ENCODE measurements around the gene CENPT.

GRCh38 chr16:67878846-67879245 lies 31.4 kb upstream of the CENPT start:
- TF ChIP-seq, protein P1, sequence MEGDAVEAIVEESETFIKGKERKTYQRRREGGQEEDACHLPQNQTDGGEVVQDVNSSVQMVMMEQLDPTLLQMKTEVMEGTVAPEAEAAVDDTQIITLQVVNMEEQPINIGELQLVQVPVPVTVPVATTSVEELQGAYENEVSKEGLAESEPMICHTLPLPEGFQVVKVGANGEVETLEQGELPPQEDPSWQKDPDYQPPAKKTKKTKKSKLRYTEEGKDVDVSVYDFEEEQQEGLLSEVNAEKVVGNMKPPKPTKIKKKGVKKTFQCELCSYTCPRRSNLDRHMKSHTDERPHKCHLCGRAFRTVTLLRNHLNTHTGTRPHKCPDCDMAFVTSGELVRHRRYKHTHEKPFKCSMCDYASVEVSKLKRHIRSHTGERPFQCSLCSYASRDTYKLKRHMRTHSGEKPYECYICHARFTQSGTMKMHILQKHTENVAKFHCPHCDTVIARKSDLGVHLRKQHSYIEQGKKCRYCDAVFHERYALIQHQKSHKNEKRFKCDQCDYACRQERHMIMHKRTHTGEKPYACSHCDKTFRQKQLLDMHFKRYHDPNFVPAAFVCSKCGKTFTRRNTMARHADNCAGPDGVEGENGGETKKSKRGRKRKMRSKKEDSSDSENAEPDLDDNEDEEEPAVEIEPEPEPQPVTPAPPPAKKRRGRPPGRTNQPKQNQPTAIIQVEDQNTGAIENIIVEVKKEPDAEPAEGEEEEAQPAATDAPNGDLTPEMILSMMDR (IDR thresholded peaks at IDR 0.05): no peak
- no peak for TF ChIP-seq EZH2 (IDR thresholded peaks at IDR 0.05; ENCODE audit: borderline replicate concordance, insufficient read depth, low read depth, low read length, poor library complexity, severe bottlenecking)
